GM19239 (cell line): ENCODE results near the gene GSTT2B.
"Not testable (repeated sequence)": the region's sequence is repeated elsewhere in the genome, so short reads cannot be mapped to it uniquely, and the experiment has no call there.

Experiments
- DNase-seq: peaks from one replicate; pipeline ENCODE4 v3.0.0; 2011; ENCODE audit warnings: low spot score; ENCODE audit not compliant: insufficient read length
- FAIRE-seq: peaks from 2 replicates; lab custom pipeline; 2011; peaks lifted over from hg19 to GRCh38; lab: Jason Lieb, UNC

GSTT2B gene, protein sequence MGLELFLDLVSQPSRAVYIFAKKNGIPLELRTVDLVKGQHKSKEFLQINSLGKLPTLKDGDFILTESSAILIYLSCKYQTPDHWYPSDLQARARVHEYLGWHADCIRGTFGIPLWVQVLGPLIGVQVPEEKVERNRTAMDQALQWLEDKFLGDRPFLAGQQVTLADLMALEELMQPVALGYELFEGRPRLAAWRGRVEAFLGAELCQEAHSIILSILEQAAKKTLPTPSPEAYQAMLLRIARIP

DNA sequence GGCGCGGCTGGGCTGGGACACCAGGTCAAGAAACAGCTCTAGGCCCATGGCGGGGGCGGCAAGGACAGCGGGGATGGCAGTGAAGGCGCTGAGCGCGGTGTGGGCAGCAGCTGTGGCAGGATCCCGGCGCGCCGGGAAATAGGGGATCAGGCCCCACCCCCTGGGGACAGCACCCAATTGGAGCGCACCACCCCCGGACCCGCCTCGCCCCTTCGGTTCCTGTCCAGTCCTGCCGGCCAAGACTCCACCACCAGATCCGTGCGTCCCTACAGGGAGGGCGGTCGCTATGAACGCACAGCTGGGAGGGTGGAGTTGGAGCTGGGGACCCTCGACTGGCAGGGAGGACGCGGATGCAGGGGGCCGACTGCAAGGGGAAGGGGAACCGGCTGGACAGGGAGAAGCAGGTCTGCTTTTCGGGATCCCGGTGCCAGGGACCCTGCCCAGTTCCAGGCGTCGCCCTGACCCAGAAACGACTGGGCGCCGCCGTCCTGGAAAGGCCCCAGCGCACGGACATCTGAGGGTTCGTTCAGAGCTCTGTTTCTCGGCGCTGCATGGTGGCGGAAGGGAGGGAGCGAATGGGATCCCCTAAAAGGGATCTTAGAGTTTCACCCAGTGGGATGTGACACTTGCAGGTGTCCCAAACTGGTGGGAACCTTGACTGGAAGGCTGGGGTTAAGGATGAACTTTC is at the start of gene GSTT2B:
TSS of gene GSTT2B (minus strand) at position 112 of the 688 bp plus-strand sequence. CDS start at position 48, 64 bp downstream.
- FAIRE-seq, DNase-seq: not testable (repeated sequence)

DNA sequence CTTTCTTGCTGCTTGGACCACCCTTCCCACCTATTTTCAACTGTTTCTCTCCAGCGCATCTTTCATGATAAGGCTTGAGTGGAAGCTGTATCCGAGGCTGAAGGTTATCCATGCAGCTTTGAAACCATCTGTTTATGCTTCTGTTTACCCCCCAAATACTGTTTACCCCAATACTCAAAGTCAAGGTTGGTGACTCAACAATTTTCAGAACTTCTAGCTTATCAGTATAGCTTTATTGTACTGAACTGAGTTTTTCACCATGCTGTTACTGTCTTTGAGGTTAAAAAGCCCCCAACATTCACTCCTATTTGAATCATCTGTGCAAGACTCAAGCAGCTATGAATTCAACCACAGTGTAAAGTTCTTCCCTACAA is 49.0 kb upstream of the GSTT2B start:
- FAIRE-seq (no peak), DNase-seq (no peak)

GRCh38 chr22:24009227-24010017 is 48.4 kb upstream of the GSTT2B start:
- no peak for DNase-seq
- no peak for FAIRE-seq

- no peak for FAIRE-seq
- DNase-seq = no peak
Observed at GRCh38 chr22:24008381-24009226, 47.6 kb upstream of the GSTT2B start.

DNA sequence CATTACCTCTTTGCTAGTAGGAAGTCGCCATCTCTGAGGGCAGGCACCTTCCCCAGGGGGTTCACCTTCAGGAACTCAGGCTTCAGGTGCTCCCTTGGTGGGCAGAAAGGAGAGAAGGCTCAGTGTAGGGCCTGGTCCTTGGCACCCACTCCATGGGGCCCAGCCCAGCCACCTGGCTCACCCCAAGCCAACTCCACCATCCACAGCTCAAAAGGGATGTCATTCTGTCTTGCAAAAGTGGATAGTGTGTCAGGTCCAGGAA is 47.0 kb upstream of the GSTT2B start:
- FAIRE-seq (no peak), DNase-seq (no peak)

DNA sequence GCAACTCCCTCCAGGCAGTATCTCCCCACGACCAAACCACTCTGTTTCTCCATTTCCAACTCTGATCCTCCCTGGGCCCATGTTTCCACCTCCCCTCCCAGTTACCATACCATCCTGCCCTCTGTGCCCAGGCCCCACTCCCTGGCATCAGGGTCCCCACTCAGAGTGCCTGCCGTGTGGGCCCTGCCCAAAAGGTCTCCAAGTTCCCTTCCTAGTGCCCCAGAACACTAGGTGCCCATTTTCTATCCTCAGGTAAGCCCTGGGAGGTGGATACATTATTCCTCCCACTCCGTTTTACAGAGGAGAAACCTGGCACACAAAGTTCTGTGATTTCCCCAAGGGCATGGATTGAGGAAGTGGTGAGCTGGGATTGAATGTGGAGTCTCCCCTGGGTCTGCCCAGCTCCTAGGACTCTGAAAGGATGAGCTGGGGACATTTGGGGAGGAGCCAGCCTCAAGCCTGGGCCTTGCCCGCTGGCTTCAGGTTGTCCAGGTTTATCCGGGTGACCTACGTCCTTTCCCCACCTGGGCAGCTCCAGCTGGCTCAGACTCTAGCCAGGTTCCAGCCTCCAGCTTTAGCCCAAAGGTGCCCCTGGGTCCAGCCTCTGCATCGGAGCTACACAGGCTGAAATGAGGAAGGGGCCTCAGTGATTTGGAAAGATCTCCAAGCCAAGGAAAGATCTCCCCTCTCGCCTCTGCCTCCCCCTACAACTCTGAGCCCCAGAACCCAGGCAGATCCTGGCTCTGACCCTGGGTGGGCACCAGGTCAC is 46.4 kb upstream of the GSTT2B start:
- FAIRE-seq (no peak), DNase-seq (no peak)

GRCh38 chr22:24006914-24007214 is 45.9 kb upstream of the GSTT2B start:
- FAIRE-seq = no peak
- no peak for DNase-seq

GRCh38 chr22:24006207-24006913 is 45.4 kb upstream of the GSTT2B start:
- FAIRE-seq (no peak), DNase-seq (no peak)

- DNase-seq (no peak), FAIRE-seq (no peak)
Observed at GRCh38 chr22:24005201-24005600, 44.2 kb upstream of the GSTT2B start, which contains the start of gene GSTT4. TSS of gene GSTT4 (minus strand) at chr22:24005453. CDS start at chr22:24005356, 97 bp downstream.

GRCh38 chr22:24003887-24004286 is 42.9 kb upstream of the GSTT2B start:
- no peak for FAIRE-seq
- DNase-seq = no peak

- DNase-seq = no peak
- no peak for FAIRE-seq
Observed at GRCh38 chr22:24002851-24003250, 41.9 kb upstream of the GSTT2B start.

- no peak for FAIRE-seq
- DNase-seq = no peak
Observed at GRCh38 chr22:24002272-24002671, 41.3 kb upstream of the GSTT2B start.

- no peak for DNase-seq
- no peak for FAIRE-seq
Observed at GRCh38 chr22:24001314-24001713, 40.3 kb upstream of the GSTT2B start.

GRCh38 chr22:23999779-24000178 is 38.8 kb upstream of the GSTT2B start:
- FAIRE-seq, DNase-seq: not testable (repeated sequence)

DNA sequence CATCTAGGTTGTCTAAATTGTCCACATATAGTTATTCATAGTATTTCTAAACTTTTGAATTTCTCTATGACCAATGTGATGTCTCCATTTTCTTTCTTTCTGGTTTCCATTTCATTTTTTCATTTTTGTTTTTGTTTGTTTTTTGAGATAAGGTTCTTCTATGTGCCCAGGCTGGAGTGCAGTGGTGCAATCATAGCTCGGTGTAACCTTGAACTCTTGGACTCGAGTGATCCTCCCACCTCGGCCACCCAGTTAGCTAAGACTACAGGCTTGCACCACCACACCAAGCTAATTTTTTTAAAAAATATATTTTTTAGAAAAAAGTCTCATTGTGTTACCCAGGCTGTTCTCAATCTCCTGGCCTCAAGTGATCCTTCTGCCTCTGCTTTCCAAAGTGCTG is 36.1 kb upstream of the GSTT2B start:
- DNase-seq = no peak
- FAIRE-seq = no peak

- DNase-seq = not testable (repeated sequence)
- FAIRE-seq = peak; percentile 55
Observed at GRCh38 chr22:23993581-23994177, 32.7 kb upstream of the GSTT2B start.

GRCh38 chr22:23993080-23993479 is 32.1 kb upstream of the GSTT2B start:
- FAIRE-seq, DNase-seq: not testable (repeated sequence)

DNA sequence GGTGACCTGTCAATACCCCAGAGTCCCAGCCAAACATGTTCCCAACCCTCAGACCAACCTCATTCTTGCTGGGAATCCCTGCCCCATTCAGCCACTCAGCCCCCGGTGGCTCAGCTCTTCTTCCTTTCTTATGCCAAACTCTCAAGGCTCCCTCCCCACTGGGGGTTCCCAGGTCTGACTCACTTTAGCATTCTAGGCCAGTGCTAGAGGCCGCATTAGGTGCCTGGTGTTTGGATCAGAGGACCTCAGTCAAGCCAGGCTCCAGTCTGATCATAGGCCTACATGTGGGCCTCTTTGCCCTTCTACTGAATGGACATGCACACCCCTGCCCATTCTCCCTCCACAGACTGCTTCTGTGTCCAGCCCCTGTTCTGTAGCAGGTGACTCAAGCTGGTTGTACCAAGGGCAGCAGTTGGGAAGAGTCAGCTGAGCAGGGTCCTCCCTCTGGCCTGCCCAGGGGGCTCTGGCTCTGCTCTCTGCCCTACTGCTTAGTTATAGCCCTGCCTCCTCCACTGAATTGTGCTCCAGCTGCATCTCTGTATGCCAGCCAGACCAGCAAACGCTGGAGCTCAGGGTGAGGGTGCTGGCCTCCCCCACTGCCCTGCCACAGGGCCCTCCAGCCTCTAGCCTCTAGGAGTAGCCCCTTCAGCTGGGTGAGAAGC is 28.7 kb upstream of the GSTT2B start:
- FAIRE-seq, DNase-seq: not testable (repeated sequence)
